K562 (cell line): ENCODE results near the gene MCCD1.

Experiments
- CEBPB ChIP-seq: fragments of 450-650 bp; IDR thresholded peaks from 2 replicates; pipeline ENCODE4 v1.6.1; 2016; ENCODE audit warnings: missing genetic modification characterization, missing compliant biosample characterization
- EP300 ChIP-seq: IDR thresholded peaks from 2 replicates; pipeline ENCODE4 v1.6.1; 2012; ENCODE audit warnings: low read length, improper control_type of control experiment
- FOXJ3 ChIP-seq: sonication (generic); formaldehyde crosslinking; IDR thresholded peaks from 2 replicates; pipeline ENCODE4 v1.4.0; 2020; ENCODE audit warnings: mild to moderate bottlenecking, missing genetic modification reagents
- RAD21 ChIP-seq, 2 experiments: fragments of 250-450 bp in 1 of 2; fragments of 450-650 bp in 1 of 2; sonication (Bioruptor Pico) in 1 of 2; formaldehyde crosslinking in 1 of 2; IDR thresholded peaks in 1 of 2; conservative IDR thresholded peaks in 1 of 2; 2 replicates each; pipeline versions ENCODE4 v1.4.0 to v1.8.0; 2020 to 2022; ENCODE audit warnings: mild to moderate bottlenecking in 2 of 2, moderate library complexity in 1 of 2
- RBM14 ChIP-seq: fragments of 200-400 bp; formaldehyde crosslinking; IDR thresholded peaks from 2 replicates; pipeline ENCODE4 v1.6.1; 2018; ENCODE audit warnings: low read depth, mild to moderate bottlenecking, low read length, moderate library complexity, borderline replicate concordance; ENCODE audit not compliant: insufficient read depth
- SREBF2 ChIP-seq: sonication (generic); formaldehyde crosslinking; IDR thresholded peaks from 2 replicates; pipeline ENCODE4 v1.4.0; 2020; ENCODE audit warnings: mild to moderate bottlenecking, missing genetic modification reagents
- TAF1 ChIP-seq: IDR thresholded peaks from 2 replicates; pipeline ENCODE4 v1.6.1; 2011; ENCODE audit warnings: mild to moderate bottlenecking, low read length, moderate library complexity; ENCODE audit not compliant: insufficient read depth, control insufficient read depth, severe bottlenecking; ENCODE audit errors: extremely low read depth
- TCFL5 ChIP-seq: fragments of 250-450 bp; sonication (Bioruptor Pico); conservative IDR thresholded peaks from 2 replicates; pipeline ENCODE4 v1.6.1; 2021; ENCODE audit warnings: mild to moderate bottlenecking, moderate library complexity, matching md5 sums
- ZNF274 ChIP-seq: IDR thresholded peaks from 2 replicates; pipeline ENCODE4 v1.6.1; 2011; ENCODE audit warnings: low read depth, mild to moderate bottlenecking, low read length, moderate library complexity, borderline replicate concordance
- ZNF551 ChIP-seq: fragments of 250-450 bp; sonication (Bioruptor Pico); IDR thresholded peaks from 2 replicates; pipeline ENCODE4 v1.5.0; 2021; ENCODE audit warnings: mild to moderate bottlenecking, moderate library complexity

- no peak for TF ChIP-seq SREBF2 (CRISPR knock-in tag)
- TF ChIP-seq ZNF274, result no peak
- TF ChIP-seq ZNF551, result no peak
- no peak for TF ChIP-seq EP300
- TF ChIP-seq TAF1, result no peak
- no peak for TF ChIP-seq RBM14
- TF ChIP-seq TCFL5 (CRISPR knock-in tag), result no peak
- no peak for TF ChIP-seq RAD21 (CRISPR knock-in tag; conservative IDR thresholded peaks at IDR 0.05 in 1 of 2, IDR thresholded peaks at IDR 0.05 in 1 of 2)
- TF ChIP-seq FOXJ3 (CRISPR knock-in tag), result no peak
- TF ChIP-seq CEBPB, result no peak
These were observed 7.0 kb downstream of the MCCD1 start for GRCh38 chr6:31535538-31536324.
